ENCODE data around the gene ERBB2. TPM values are rescaled to one million over a fixed set of nuclear protein-coding genes. Genes with fewer than 3 reads are reported as not detected.
A peak's percentile ranks its signal among the peaks of the same experiment; 100 is the strongest.
"Not testable (repeated sequence)": the region's sequence is repeated elsewhere in the genome, so short reads cannot be mapped to it uniquely, and the experiment has no call there.

Gene ERBB2
- total and polyA plus RNA-seq, 12 donors = 40.3 to 89.1 (median 66.1) TPM

DNA sequence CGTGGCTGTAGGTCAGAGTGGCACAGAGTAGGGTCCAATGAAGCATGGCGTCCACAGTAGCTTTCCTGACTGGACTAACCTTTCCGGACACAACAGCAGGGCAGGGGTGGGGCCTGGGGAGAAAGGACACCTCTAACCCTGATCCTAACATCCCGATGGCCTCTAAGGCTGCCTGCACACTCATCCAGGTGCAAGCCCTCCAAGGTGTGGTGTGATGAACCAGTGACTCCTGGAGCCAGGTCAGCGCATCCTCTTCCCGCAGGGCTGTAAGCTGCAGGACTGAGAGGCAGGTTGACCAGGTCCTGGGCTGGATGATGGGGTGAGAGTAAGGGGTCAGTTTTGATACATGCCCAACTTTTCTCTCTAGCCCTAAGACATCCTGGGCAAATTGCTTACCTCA is 3.1 kb upstream of the ERBB2 start:
- no peak for TF ChIP-seq CTCF (IDR thresholded peaks at IDR 0.05)
- ATAC-seq (no peak), DNase-seq (no peak)
- Histone ChIP-seq H3K27ac (no peak overlapping the region), H3K27me3 (peaks cover 0 to 30% (median 0%) of the 10 kb centered on the region in 7 donors), H3K9me3 (no peaks in the 10 kb centered on the region), H3K36me3 (no peaks in the 10 kb centered on the region), H3K4me3 (no peak overlapping the region), H3K4me1 (peaks cover 3 to 22% (median 14%) of the 10 kb centered on the region in 9 donors)
- 86 to 88% methylated on average over 6 of the region's 6 CpGs for WGBS, 2 donors
- intact Hi-C loops (cut with DNase I) = no loop called here

GRCh38 chr17:39697961-39698360 is 1.9 kb upstream of the ERBB2 start:
- H3K9me3 ChIP-seq = no peaks in the 10 kb centered on the region
- intact Hi-C loops (cut with DNase I) = no loop called here
- no peak for TF ChIP-seq CTCF (IDR thresholded peaks at IDR 0.05)
- ATAC-seq (no peak), DNase-seq (no peak)
- H3K27me3 ChIP-seq = peaks cover 0 to 33% (median 0%) of the 10 kb centered on the region in 7 donors
- H3K27ac ChIP-seq = no peak overlapping the region
- H3K4me3 ChIP-seq = no peak overlapping the region
- peaks cover 4 to 33% (median 24%) of the 10 kb centered on the region in 9 donors for H3K4me1 ChIP-seq
- H3K36me3 ChIP-seq = no peaks in the 10 kb centered on the region
- WGBS, 2 donors = 89 to 91% methylated on average over 5 of the region's 5 CpGs

GRCh38 chr17:39699157-39699817 is 577 bp upstream of the ERBB2 start:
- peak overlapping the region; percentile 78 to 96 (median 89) for H3K27ac ChIP-seq
- intact Hi-C loops (cut with DNase I); H3K9me3 ChIP-seq; H3K36me3 ChIP-seq; DNase-seq; ATAC-seq: not testable (repeated sequence)
- peaks cover 0 to 33% (median 0%) of the 10 kb centered on the region in 7 donors for H3K27me3 ChIP-seq
- H3K4me3 ChIP-seq = peak overlapping the region; percentile 70 to 99 (median 82)
- WGBS, 2 donors = 46 to 51% methylated on average over 11 of the region's 11 CpGs
- H3K4me1 ChIP-seq = peaks cover 4 to 42% (median 29%) of the 10 kb centered on the region in 9 donors

- Histone ChIP-seq H3K27me3 (peaks cover 0 to 33% (median 0%) of the 10 kb centered on the region in 7 donors), H3K27ac (peak overlapping the region; percentile 78 to 96 (median 89)), H3K9me3 (no peaks in the 10 kb centered on the region), H3K4me1 (peaks cover 8 to 53% (median 37%) of the 10 kb centered on the region in 9 donors), H3K36me3 (no peaks in the 10 kb centered on the region), H3K4me3 (peak overlapping the region; percentile 70 to 99 (median 82))
- DNase-seq (no peak), ATAC-seq (peak; percentile 50 to 69 (median 54))
- TF ChIP-seq CTCF (IDR thresholded peaks at IDR 0.05) = no peak
- intact Hi-C loops (cut with DNase I) = no loop called here
- WGBS, 2 donors = 1 to 2% methylated on average over 49 to 57 of the region's 57 CpGs
Observed at GRCh38 chr17:39700148-39700987, 504 bp downstream of the ERBB2 start.
